GM18861 (cell line): ENCODE results near the gene FILIP1L.
"Not testable (repeated sequence)": the region's sequence is repeated elsewhere in the genome, so short reads cannot be mapped to it uniquely, and the experiment has no call there.

ENCODE experiments used
- ATAC-seq: cut with Tn5 transposase; IDR thresholded peaks from one replicate; pipeline ENCODE4 v1.9.1; 2021; ENCODE audit not compliant: unreplicated experiment

The FILIP1L gene

GRCh38 chr3:100075851-100076730 lies 38.2 kb downstream of the FILIP1L start:
- ATAC-seq = no peak

GRCh38 chr3:100075196-100075595 lies 39.1 kb downstream of the FILIP1L start:
- ATAC-seq = no peak

- peak; percentile 29 for ATAC-seq
These were observed 40.5 kb downstream of the FILIP1L start for GRCh38 chr3:100073714-100074307.

- no peak for ATAC-seq
These were observed 41.1 kb downstream of the FILIP1L start for GRCh38 chr3:100073049-100073713.

GRCh38 chr3:100072326-100073048 lies 41.8 kb downstream of the FILIP1L start:
- ATAC-seq = peak; percentile 47

GRCh38 chr3:100069472-100069871 lies 44.8 kb downstream of the FILIP1L start:
- ATAC-seq = no peak

GRCh38 chr3:100068826-100069225 lies 45.5 kb downstream of the FILIP1L start:
- ATAC-seq = peak; percentile 62

- no peak for ATAC-seq
These were observed 46.7 kb downstream of the FILIP1L start for GRCh38 chr3:100067589-100067988.

- no peak for ATAC-seq
These were observed 50.3 kb downstream of the FILIP1L start for GRCh38 chr3:100063929-100064461.

- ATAC-seq = no peak
These were observed 51.6 kb downstream of the FILIP1L start for GRCh38 chr3:100062665-100063064.

GRCh38 chr3:100060685-100061484 lies 53.4 kb downstream of the FILIP1L start:
- ATAC-seq = no peak

- ATAC-seq = no peak
These were observed 54.8 kb downstream of the FILIP1L start for GRCh38 chr3:100059472-100059871.

- ATAC-seq = no peak
These were observed 56.4 kb downstream of the FILIP1L start for GRCh38 chr3:100057716-100058575.

GRCh38 chr3:100053951-100054620 lies 60.2 kb downstream of the FILIP1L start:
- no peak for ATAC-seq

GRCh38 chr3:100051513-100051912 lies 62.8 kb downstream of the FILIP1L start:
- not testable (repeated sequence) for ATAC-seq

GRCh38 chr3:100048248-100048647 lies 66.1 kb downstream of the FILIP1L start:
- no peak for ATAC-seq

GRCh38 chr3:100047455-100048141 lies 66.7 kb downstream of the FILIP1L start:
- peak; percentile 70 for ATAC-seq

GRCh38 chr3:100046986-100047385 lies 67.3 kb downstream of the FILIP1L start:
- ATAC-seq = no peak
